Measurements from ENCODE around the gene LYPD6B. TPM values are rescaled to one million over a fixed set of nuclear protein-coding genes. Genes with fewer than 3 reads are reported as not detected.

The LYPD6B gene
- total RNA-seq, 1 donor from 2014 or later: not detected

DNA sequence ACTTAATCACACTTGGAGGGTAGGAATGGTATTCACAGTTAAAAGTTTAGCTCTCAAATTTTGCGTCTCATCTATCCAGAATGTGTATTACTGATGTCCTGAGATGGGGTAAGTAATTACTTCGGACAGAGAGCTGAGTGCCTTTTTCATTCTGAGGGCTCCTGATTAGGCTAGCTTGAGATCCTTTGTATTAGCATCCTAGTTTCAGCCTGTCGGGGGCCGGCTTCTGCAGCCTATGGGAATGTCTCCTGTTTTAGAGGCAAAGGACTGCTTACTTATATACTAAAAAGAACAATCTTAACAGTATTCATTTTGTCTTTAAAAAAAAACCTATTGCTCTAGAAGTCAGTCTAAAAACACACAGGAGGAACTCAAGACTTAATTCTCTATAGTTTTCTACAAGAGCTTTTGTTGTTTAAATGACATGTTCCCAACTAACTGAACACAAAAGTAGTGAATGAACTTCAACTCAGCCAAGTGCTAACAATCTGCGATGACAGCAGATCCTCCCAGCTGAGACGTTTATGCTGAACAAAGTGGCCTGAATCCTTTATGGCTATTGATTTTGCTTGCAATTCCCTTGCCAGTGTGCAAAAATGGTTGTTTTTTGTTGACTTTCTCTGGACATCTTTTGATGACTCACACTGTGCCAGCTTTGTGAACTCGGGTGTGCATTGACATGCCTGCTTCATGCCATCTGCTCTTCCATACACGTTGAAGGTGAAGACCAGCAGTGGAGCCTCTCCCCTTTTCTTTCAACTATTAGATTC, 118.7 kb downstream of the LYPD6B start:
- no peak for DNase-seq (ENCODE audit: low read depth in 2 of 2)

DNA sequence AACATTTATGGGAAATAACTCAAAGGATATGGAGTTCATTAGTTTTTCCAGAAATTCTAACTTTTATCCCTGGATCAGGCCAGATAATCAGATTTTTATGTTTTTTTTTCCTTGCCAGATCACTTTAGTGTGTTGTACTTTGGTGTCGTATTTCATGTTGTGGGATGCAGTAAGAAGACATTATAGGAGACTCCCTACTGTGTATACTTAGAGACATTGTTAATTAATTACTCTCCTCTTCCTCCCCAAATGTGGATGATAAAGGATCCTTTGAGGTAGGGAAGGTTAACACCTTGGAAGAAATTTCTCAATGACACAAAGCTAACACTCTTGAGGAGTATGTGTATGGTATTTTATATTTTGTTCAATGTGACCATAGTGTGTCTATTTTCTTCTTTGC, 120.5 kb downstream of the LYPD6B start:
- no peak for DNase-seq (ENCODE audit: low read depth in 2 of 2)

DNA sequence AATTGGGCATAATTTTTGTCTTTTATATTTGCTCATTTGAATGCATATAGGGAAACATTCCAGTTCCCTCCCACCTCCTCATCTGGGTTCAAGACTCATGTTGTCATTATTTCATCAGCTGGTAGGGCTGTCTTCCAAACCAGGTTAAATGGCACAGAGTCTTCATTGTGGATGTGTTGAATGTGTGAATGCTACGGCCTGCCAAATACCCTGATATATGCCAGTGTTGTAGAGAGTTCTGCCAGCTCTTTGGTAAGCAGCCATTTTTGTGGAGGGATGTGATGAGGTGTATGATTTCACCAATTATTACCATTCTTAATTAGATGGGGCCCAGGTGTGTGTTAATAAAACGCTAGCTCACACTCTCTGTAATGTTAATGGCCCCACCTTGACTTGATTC, 121.7 kb downstream of the LYPD6B start:
- no peak for DNase-seq (ENCODE audit: low read depth in 2 of 2)

DNA sequence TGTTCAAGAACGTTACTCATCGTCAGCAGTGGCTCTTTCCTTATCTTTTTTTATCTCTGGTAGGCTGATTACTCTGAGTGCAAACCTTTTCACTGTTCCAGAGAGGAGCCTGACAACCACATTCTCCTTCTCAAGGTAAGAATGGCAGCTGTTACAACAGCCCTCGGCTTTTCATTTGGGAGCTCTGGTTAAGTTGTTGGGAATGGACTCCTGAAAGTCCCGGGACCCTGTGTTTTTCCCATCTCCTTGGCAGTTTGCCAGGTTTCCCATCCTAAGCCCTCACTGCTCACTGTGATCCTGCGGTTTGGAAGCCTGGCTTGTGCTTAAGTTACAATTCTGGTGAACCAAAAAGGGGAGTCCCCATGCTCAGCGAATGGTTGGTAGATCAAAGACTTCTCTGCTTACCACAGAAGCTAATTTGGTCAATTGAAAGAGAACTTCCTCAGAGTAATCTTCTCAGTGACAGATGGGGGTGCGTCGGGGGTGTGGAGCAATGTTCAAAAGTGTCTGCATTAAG, 122.3 kb downstream of the LYPD6B start:
- DNase-seq (ENCODE audit: low read depth in 2 of 2): no peak

DNA sequence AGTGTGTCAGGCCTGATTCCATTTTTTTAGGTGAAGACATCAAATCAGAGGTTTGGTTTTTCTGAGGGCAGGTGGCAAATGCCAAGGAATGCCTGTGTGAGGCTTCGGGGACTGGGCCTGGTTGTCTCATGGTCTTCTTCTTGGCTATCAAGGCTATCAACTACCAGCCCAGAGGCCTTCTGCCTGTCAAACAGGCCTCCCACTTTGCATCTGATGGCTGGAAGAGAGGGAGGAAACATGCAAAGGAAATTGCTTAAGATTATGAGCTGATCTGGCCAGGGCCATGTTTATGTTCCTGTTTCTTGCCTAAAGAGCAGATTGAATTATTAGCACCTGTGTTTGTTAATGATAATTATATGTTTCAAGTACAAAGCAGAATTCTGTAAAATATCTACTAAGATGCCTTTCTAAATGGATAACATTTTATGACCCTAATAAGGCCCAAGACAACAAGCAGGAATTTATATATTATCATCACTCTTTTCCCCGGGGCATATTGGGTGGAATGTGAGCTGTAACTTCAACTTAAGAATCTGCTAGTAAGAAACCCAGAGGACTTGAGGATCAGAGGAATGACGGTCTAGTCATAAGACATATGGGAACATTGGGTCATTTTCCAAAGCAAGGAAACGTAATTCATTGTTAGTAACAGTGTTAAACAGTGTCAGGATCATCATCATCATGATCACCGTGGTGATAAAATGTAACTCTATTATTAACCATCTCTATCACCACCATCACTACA, 123.2 kb downstream of the LYPD6B start:
- DNase-seq (ENCODE audit: low read depth in 2 of 2): no peak

DNA sequence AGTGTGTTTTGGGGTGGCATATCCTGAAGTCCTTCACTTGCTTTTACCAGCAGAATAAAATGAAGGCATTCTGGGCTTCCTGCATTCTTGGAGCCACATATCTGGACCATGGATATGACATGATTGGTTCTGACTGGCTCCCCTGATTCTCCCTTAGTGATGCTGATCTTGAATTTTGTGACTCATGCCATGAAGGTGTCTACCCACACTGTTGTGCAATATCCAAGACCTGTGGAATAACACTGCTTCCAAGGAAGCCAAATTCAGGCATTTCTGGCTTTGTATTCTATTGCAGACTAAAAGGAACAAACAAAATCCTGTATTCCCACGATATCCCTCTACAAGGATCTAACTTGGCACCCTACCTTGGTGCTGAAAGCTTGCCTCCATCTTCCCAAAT, 125.8 kb downstream of the LYPD6B start:
- DNase-seq (ENCODE audit: low read depth in 2 of 2): no peak

DNA sequence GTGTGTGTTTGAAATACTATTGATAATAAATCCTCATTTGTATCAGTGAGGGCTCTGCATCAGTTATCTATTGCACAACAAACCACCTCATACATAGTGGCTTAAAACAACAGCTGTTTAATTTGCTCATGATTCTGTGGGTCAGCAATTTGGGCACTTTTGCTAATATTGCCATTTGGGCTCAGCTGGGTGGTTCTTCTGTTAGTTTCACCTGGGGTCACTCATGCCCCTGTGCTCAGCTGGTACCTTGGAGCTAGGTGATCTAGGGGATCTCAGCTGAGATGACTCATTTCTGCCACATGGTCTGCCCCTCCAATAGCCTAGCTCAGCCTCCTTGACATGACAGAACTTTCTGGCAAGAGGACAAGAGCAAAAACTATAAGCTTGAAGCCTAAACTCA, 126.3 kb downstream of the LYPD6B start:
- DNase-seq (ENCODE audit: low read depth in 2 of 2): no peak

DNA sequence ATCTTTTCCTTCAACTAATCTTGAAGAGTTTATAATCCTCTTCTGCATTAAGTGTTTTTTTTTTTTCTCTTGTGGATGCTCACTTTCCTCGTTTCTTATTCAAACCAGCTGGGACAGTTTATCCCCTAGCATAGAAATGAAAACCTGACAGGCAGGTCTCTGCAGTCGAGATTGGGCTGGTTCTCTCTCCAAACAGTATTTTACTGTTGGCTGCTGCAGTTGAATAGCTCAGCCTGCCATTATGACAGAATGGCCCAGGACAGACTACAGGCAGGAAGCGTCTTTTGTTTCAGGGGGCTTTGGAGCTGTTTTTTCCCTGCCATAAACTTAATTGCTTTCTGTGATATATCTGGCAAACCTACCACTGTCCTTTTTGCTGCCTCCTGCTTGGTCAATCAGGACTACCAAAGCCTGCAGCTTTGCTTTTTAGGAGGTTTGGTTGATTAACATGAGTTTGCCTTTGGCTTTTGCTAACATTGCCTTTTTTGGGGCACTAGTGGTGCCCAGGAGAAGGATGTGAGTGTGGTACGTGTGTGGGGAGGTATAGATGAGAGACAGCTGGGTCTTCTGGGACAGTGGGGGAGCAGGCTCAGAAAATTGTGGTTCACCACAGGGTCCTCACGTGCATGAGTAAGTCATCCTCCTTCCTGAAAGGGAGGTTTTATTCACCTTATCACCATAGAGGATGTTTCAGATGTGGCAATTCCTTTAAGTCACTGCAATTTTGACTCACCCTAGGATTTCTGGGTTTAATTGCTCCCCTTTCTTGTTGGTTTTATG, 128.7 kb downstream of the LYPD6B start:
- DNase-seq (ENCODE audit: low read depth in 2 of 2): no peak

DNA sequence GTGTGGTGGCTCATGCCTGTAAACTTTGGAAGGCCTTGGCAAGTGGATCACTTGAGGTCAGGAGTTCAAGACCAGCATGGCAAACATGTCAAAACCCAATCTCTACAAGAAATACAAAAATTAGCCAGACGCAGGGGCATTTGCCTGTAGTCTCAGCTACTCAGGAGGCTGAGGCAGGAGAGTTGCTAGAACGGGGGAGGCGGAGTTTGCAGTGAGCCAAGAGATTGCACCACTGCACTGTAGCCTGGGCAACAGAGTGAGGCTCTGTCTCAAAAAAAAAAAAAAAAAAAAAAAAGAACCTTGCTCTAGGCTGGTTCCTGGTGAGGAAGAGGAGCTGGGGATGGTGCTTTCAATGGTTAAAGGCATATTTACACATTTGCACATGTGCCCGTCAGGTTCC, 129.4 kb downstream of the LYPD6B start:
- DNase-seq (ENCODE audit: low read depth in 2 of 2): no peak

DNA sequence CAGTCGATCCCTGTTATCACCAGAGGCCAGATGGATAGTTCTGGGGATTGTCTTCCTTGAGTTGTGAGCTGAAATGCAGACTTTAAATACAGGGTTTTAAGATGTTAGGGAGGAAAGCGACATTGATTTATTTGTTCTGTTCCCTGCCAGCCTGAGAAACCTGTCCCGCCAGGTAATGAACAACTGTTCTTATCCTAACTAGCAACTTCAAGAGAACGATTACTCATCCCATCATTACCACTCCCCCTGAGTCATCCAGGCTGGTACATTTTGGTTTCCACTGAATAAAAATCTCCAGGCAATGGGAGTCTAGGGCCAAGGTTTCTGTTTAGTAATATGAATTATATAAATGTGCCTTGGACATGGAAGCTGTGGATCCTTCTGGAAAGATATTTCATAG, 131.2 kb downstream of the LYPD6B start:
- DNase-seq (ENCODE audit: low read depth in 2 of 2): no peak

DNA sequence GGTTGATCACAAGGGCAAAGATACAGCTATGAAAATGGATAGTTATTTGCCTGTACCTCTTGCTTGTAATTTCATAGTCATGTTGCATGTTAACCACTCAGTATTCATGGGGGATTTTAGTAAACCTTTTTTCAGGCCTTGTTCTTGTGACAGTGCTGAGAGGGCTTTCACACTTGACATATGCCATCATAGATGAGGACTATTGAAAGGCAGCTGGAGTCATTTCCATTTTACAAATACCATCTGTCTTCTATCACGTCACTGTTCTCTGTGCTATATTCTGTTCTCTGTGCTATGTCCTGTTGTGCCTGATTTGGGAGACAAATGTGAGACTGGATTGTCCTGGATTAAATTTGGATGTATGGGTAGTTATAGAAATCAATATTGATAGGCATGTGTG, 131.7 kb downstream of the LYPD6B start:
- DNase-seq (ENCODE audit: low read depth in 2 of 2): no peak

DNA sequence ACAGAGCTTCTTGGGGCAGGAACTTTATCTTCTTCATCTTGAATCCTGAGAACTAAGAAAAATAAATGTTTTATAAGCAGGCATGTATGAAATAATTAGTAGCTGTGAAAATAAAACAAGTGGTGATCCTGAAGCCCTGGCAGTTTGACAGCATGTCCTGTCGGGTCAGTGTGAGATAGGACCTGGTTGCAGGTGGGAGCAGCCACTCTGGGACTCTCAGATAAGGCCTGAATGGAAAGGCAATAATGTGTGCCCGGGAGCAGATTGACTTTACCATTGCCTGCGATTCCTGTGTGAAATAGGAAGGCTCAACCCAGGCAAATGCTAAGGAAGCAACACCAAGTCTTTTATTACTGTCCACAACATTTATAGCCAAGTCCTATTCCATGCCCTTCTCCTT, 132.4 kb downstream of the LYPD6B start:
- no peak for DNase-seq (ENCODE audit: low read depth in 2 of 2)

DNA sequence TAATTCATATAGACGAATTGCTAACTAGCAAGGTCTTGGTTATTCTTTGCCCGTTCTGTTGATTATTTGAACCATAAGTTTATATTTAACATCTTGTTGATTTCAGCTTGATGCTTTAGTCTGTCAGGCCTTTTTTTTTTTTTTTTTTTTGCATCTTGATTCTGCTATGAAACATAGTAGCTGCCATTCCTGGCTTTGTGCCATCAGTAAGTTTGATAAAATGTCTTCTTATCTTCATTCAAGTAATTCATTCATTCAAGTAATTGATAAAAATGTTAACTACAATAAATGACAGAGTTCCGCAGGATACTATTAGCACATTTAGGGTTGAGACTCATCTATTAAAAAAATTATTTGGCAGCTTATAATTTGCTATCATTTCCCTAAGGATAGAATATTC, 134.7 kb downstream of the LYPD6B start:
- no peak for DNase-seq (ENCODE audit: low read depth in 2 of 2)

DNA sequence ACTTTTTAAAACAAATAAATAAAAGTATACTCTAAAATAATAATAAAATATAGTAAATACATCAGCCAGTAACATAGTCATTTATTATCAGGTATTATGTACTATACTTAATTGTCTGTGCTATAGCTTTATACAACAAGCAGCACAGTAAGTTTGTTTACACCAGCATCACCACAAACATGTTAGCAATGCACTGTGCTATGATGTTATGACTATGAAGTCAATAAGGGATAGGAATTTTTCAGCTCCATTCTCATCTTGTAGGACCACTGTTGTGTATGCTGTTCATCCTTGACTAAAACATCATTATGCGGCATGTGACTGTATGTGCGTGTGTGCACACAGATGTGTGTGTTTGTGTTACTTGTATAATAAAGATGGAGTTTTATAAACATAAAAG, 137.5 kb downstream of the LYPD6B start:
- no peak for DNase-seq (ENCODE audit: low read depth in 2 of 2)

DNA sequence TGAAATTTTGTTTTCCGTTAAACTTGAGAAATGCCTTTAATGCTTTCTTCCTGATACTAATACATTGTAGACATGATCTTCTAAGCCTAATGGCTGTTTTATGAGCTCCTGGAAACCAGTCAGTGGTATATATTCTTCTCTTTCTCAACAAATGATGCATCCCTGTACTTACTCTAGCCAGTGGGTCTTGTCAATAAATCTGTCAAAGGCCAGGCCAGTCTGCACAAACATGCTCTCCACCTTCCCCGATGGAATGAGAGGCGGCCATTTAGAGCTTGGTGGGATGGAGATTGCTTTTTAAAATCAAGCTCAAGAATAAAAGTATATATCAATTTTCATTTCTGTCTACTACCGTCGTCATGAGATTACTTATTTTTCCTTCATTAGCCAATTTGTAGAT, 140.1 kb downstream of the LYPD6B start:
- no peak for DNase-seq (ENCODE audit: low read depth in 2 of 2)

DNA sequence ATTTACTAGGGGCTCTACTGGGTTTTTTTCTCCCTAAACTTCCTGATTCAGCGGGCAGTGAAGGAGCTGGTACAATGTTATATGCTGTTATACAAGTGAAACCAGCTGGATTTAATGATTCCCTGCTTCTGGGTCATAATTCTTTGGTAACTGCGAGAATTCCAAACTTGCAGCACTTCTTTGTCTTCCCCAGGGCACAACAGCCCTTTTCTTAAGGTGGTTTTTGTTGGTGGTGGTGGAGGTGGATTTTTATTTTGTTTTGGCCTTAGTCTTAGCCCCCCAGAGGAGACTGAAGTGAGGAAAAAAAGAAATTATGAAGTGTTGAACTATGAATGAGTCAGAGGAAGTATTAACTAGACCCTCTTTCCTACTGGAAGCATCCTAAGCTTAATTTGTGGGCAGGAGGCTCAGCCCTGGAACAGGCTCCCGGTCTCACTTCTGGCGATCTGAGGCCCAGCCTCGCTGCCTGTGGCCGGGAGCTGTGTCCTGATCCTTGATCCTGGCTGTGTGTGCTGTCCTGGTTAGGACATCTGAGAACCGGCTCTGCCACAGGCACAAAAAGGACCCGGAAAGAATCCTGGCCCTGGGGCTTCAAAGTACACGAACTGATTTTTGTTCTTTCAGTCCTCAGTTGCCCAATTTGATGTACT, 141.9 kb downstream of the LYPD6B start:
- no peak for DNase-seq (ENCODE audit: low read depth in 2 of 2)

DNA sequence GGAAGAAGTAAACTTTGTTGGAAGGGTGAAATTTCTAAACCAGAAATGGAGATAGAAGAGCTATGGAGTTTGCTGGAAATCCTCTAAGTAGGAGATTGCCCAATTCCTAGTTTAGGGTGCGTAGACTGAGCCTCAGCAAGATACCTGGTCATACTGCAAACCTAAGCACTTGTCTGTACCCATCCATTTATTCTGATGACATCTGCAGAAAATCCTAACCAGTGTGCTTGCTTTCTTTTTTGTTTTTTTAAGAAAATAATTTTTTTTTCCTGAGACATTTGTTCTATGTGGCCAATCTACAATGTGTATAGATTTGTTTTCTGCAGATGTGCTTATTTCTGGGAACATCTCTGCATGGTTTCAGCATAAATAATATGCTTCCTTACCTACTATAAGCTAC, 144.7 kb downstream of the LYPD6B start:
- DNase-seq (ENCODE audit: low read depth in 2 of 2): no peak

DNA sequence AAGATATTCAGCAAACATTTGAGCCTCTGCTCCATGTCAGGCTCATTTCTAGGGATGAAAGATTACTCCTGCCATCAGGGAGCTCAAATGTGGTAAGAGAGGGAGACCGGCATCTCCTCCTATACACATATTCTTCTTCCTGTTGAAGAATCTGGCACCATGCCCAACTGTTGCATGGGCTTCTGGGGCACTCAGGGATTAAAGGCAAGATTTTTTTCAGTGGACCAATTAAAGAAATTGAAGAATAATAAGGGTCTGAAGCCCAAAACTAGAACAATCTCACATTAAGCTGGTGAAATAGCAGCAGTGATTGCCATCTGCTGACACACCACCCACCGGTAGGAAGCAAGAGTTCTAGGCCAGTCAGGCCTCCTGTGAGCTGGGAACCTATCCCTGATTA, 146.5 kb downstream of the LYPD6B start:
- peak; percentile 1 for DNase-seq (ENCODE audit: low read depth in 2 of 2)

DNA sequence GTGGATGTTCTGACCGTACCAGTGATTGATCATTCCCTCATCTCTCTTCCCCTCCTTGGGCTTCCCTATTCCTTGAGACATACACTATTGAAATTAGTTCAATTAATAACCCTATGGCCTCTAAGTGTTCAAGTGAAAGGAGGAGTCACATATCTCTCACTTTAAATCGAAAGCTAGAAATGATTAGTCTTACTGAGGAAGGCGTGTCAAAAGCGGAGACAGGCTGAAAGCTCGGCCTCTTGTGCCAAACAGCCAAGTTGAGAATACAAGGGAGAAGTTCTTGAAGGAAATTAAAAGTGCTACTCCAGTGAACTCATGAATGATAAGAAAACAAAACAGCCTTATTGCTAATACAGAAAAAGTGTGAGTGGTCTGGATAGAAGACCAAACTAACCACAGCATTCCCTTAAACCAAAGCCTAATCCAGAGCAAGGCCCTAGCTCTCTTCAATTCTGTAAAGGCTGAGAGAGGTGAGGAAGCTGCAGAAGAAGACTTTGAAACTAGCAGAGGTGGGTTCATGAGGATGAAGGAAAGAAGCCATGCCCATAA, 147.5 kb downstream of the LYPD6B start:
- DNase-seq (ENCODE audit: low read depth in 2 of 2): no peak

DNA sequence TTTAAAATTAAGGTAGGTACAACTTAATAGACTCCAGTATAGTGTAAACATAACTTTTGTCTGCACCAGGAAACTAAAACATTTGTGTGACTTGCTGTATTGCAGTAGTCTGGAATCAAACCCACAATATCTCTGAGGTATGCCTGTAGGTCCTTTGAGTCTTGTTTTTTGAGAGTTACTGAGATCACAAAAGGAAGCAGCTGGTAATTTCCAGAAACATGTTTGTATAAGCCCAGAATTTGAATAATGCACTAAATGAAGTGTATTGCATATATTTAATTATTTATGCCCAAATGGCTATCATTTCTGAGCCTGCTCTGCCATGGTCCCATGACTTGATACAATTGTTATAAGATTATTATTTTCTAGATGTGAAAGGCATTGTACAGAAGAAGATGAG, 148.6 kb downstream of the LYPD6B start:
- no peak for DNase-seq (ENCODE audit: low read depth in 2 of 2)

DNA sequence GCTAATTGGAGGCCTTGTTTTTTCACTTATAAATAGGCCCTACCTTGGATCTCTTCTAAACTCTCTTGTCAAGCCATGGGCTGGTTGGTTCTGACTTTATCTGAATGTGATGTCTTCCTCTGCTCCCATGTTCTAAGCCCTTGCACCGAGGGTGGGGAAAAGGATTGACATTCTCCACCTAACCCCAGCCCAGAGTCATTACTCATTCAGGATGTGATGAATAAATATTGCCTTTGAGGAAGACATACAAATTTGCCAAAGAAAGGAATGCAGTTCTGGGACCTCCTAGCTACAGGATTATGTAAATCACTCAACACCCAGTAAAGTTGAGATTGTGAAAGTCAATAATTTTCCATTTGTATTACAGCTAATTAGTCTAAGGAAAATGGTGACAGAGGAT, 149.8 kb downstream of the LYPD6B start:
- DNase-seq (ENCODE audit: low read depth in 2 of 2): peak in 1 of 2 donors; percentile 1
